Islet of Langerhans (tissue), 1 donor: ENCODE results near the gene NACAD.
"Not testable (repeated sequence)": the region's sequence is repeated elsewhere in the genome, so short reads cannot be mapped to it uniquely, and the experiment has no call there.

ENCODE experiments used
- FAIRE-seq: peaks from one replicate; lab custom pipeline; 2011; peaks lifted over from hg19 to GRCh38; lab: Jason Lieb, UNC

Gene NACAD

DNA sequence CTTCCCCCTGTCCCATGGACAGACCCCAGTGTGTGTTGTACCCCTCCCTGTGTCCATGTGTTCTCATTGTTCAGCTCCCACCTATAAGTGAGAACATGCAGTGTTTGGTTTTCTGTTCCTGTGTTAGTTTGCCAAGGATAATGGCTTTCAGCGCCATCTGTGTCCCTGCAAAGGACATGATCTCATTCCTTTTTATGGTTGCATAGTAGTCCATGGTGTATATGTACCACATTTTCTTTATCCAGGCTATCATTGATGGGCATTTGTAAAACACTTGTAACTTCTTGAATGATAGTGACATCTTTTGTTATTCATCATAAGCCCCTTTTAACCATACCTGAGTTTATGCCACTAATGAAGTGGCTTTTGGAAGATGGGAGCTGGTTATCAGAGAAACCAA is 25.5 kb upstream of the NACAD start:
- not testable (repeated sequence) for FAIRE-seq

DNA sequence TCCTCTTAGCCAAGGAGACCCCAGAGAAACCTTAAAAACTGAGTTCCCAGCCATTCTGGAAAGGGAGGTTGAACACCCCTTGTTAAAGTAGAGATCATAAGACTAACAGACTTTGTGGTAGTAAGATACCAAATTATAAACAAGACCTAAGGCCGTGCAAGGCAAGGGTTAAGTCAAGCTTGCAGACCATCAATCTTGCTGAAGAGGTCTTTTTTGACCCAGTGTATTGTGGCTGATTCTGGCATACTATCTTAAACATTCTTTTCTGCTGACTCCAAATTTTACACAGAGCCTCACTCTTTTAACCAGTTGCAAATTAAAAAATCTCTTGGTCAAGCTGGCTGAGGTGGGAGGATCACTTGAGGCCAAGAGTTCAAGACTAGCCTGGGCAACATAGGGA is 23.9 kb upstream of the NACAD start:
- no peak for FAIRE-seq

DNA sequence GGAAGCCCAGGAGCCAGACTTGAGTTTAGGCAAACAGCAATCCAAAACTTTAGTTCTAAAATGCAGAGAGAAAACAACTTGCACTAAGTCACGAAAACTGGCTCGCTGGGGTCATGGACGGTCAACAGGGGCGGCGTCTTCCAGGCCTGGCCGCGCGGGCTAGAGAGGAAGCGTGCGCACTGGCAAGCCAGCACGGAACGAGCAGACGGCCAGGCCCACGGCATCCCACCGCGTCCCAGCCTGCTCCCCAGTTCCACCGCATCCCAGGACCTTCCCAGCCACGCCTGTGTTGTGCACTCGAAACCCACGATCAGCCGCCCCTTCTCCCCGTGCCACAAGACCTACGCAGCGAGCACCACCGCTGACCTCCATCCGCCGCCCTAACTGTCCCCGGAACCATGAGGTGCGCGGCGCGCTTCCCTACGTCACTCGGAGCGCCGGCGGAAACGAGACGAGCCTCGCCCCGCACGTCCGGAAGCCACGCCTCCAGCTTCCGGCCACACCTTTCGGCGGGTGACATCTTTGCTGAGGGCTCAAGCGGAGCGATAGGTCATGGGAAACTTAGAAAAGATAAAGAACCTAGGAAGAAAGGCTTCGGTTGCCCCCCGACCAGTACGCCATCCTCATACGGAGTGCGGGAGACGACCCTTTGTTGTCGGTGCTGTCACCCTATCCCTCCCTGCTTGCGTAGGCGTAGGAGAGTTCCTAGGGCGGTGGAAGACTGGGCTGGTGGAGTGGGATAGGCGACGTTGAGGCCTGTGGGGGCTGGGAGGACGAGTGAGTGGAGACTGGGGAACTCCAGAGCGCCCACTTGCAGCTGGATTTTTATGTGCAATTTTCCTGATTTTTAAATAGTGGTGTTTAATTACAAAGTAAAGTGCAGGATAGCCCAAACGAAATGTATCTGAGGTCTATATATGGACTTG is 22.8 kb upstream of the NACAD start, which contains the start of gene TBRG4:
TBRG4 (minus strand) TSS at position 400 of the 926 bp plus-strand sequence. CDS start 2,460 bp downstream, outside the sequence.
- FAIRE-seq: peak; percentile 62

DNA sequence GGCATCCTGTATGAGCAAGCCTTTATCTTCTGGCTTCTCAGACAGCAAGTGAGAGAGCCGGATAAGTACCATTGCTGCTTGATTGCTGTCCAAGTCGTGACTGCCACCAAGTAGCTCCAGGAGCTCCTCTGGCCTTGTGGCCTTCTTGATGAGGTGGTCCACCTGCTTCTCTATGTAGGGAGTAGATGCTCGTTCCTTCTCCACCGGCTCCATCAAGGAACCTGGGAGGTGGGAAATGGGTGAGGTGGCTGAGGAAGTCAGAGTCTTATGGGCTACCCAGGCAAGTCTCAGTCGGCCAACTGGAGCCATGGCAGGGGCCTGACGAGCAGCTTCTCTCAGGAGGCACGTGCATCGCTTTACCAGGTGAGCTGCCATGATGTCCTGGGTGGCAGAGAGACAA is 20.1 kb upstream of the NACAD start:
- FAIRE-seq: no peak

DNA sequence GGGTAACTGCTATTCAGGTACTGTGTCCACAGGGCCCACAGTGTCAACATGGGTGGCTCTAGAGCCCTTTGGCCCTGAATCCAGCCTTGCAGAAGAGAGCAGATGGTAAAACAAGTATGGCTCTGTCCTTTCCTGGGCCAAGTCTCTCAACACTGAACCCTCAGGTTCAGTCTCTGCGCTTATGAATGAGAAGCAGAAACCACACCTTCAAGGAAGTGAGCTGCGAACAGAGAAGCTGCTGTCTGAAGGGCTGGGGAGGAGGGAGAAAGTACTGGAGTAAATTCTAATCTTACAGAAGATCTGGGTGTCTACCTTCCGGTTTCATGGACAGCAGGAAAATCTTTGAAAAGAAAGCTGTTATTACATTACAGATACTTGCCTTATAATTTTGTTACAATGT is 18.6 kb upstream of the NACAD start:
- no peak for FAIRE-seq

DNA sequence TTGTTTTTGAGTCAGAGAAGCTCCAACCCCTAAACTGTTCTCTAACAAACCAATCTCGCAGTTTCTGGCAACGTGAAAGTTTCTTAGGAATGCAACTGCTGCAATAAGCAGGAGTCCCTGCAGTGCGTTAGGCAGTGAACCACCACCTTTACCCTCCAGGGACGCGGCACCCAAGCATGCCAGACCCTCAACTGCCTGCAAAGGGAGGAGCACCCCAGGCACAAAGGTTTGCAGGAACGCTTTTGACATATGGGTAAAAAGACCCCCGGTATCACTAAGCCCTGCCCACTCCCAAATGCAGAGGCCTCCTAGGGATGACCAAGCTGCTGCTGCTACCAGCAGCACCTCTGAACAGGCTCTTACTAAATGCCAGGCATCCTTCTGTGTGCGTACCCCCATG is 18.1 kb upstream of the NACAD start:
- no peak for FAIRE-seq

DNA sequence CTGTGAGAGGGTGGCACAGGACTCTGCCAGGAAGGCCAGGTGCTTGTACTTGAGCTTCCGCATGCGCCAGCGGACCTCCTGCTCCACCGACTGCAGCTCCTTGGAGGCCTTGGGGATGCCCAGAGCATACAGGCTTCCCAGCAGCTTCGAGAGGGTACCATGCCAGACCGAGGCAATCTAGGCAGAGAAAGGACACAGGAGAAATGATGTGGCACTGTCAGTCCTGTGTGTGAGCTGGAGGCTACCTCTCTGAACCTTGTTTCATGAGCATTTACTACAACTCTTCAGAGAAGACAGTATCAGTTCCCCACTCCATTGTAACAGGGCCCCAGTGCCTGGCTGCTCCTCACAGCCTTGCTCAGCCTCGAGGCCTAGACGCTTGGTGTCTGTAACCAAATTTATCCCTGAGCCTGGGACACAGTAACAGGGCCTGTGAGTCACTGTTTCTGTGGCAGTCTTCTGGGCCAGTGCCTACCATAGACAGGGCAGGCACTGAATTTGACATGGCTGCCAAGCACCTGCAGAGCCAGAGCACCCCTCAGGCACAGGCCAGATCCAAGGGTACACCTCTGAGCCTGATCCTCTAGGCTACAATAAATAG is 16.9 kb upstream of the NACAD start:
- no peak for FAIRE-seq

DNA sequence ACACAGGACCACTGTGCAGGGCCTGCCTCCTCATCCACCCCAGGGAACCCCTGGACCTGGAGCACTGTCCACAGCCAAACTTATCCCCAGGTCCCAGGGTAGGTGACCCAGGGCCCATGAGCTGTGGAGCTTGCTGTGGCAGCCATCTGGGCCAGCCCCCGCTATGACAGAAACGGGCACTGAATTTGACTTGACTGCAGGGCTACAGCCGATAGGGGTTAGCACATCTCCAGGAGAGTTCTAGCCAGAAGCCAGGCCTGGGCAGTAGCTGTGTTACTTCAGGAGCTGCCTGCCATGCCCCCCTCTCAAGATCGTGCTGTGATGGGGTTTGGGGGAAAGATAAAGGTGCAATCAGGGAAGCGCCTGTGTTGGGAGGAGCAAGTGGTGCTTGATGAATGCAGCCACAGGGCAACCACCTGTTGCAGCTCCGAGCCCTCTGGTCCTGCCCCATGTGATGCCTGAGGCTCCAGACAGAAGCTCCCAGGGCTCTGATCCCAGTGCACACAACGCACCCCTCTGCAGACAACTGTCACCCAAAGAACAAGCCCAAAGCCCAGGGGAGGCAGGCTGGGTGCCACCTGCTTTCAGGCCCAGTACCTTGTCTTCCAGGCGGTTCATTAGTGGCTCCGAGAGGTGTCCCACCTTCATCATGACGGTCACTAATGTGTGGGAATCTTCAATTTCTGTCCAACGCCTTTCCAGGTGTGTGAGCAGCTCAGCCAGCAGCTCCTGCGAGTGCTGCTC is 16.2 kb upstream of the NACAD start:
- no peak for FAIRE-seq

DNA sequence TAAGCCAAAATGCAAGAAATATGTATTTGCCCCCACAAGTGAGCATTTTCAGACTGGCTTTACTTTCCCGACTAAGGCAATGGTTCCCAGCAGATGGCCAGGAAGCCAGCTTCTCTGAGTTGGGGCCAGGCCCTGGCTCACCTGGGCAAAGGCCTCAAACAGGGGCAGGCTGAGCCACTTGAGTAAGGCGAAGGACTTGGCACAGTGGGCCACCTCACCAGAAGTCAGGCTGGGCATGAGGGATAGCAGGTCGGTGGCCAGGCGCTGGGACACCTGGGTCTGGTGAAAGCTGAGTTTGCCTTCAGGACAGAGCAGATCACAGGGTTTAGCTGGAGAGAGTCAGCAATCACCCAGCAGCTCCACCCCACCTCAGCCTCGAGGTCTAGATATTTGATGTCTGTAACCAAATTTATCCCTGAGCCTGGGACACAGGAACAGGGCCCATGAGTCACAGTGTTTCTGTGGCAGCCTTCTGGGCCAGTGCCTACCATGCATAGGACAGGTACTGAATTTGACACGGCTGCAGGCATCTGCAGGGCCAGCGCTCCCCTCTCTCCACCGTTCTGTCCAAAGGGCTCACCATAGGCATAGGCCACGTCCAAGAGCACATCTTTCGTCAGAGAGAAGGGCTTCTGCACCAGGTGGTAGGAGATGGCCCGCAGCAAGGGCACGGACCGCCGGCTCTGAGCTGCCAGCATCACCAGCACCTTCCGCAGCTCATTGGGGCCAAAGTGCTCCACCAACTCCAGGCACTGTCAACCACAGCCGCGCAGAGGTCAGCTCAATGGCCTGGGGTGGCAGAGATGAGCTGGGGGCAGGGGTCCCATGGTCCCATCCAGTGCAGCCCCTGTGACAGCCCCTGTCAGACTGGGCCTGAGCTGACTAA is 15.4 kb upstream of the NACAD start:
- FAIRE-seq: no peak

DNA sequence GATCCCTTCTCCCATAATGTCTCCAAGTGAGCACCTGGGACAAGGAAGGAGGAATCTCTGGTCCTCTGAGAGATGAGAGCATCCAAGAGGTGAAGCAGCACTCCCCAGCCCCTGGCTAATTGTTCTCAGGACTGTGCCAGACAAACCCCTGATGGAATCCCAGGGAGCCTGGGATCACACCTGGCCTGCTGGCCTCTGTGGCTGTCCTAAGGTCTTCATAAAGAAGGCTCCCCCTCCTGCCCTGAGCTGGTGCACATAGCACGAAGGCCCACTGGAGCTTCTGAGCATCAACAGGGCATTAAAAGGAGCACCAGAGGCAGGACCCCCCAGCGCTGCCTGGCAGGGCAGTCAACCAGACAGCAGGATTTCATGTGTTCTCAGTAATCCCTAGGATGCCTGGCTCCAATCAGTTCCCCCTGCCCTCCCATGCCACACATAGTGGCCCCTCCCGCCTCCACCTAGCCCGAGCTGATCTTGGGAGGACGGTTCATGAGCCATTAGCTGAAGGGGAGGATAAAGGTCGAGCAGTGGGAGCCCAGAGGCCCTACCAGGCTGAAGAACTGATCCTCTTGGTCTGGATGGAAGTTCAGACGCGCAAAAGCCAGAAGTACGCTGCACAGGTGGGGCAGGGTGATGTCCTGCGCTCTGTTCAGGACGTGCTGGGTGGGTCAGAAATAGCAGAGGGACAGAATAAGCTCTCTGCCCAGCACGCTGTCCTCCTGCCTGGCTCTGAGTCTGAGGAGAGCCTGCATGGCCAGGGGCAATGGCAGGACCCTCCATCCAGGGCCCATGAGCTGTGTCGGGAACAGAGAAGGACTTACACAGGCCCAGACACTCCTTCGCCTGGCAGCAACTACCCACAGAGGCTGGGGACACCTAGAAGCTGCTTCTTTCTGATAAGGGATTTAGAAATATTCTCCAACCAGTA is 14.3 kb upstream of the NACAD start:
- FAIRE-seq: no peak

DNA sequence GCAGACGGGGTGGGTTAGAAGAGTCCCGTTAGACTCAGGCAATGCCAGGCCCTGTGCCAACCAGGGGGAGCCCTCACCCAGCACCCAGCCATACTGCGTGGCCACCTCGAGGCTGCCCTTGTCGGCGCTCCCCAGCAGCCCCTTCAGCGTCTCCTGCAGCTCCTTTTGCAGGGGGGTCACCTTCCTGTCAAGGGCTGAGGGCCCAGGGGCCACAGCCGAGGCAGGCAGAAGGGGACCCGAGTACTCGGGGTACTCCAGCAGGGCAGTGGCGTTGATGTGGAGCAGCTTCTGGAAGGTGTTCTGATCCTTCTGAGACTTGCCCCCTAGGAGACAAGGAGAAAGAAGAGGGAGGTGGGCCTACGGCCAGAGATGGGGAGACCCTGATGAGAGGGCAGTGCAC is 13.0 kb upstream of the NACAD start:
- FAIRE-seq: no peak

DNA sequence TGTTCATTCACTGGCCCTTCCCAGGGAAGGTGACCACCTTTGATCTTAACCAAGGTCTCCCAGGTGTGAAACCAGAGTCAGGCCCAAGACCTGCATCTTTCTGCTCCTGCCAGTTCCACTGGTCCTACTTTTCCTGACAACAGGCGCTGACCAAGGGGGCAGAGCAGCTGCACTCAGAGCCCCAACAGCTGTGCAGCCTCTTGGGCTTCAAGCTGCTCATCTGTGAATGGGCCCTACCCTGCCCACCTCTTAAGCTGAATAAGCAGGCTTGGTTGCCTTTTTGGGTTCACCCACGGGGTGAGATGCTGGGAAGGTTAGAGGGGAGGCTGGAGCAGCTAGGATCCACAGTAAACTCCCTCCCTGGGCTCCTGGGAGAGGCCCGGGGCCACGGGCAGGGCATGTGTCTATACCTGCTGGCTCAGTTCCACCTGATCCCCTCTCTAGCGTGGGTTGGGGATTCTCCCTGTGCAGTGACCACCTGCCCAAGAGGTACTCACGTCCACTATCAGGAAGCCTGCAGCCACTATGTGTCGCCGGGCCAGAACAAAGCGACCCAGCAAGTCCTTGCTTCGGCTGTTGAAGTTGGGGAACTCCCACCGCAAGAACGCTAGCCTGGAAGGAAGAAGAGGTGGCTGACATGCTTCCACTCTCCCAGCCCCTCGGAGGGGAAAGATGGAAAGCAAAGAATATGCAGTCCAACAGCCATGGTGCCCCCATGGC is 12.2 kb upstream of the NACAD start:
- no peak for FAIRE-seq

DNA sequence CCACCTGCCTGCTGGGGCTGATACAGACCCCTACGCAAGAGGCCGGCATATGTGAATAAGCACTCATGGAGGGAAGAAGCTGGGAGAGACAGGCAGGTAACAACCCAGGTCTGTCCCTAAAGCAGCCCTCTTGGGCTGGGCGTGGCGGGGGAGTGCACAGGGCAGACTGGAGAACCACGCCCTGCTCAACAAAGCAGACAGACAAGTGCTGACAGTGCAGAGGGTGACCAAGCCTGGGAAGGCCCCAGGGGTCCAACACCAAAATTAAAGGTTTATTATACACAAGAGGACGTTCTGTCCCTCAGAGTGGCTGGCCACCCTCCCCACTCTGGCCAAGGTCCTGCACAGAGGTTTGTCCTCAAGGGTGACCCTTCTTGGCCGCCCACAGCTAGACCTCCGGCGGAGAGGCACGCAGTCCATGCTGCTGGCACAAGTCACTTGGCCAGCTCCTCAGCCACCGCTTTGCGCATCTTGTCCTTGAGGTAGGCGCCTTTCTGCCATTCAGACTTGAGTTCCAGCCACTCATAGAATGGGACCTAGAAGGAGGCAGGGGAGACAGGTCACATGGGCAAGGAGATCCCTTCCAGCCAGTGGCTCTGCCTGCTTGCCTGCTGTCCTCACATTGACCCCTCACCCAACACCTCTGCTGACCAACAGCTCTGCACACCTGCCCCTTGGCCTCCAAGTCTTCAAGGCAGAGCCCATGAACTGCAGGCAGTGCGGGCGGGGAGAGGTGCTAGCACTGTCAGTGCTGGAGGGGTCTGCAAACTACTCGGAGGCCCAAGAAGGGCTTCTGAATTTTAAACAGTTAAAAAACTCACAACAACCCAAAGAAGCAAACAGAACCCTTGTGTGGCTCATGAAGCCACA is 11.4 kb upstream of the NACAD start:
- FAIRE-seq: no peak

DNA sequence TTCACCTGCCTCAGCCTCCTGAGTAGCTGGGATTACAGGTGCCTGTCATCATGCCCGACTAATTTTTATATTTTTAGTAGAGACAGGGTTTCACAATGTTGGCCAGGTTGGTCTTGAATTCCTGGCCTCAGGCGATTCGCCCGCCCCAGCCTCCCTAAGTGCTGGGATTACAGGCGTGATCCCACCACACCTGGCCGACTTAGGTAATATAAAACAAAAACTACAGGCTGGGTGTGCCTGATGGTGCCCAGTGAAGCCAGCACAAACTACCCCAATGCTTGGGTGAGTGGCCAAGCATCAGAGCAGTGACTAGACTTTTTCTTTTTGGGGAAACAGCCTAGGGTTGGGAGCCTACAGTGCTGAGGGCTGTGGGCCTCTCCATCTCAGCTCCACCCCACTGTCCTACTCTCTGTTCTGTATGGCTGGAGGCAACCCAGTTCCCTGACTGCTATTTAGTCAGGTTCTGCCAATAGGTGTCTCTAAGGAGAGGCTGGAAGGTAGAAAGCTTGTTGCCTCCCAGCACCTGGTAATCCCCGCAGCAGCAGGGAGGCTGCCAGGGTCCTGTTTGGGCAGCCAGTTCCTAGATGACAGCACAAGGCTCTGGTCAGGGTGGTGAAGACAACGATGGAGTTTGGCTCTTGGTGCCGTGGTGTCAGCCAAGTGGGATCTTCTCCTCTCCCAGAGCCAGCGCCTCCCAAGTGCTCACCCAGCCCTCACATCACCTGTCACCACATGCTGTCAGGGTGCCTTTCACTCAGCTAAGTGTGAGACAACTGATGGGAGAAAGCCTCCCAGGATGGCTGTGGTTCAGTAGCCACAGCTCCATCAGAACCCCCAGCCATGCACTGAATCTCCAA is 10.4 kb upstream of the NACAD start:
- FAIRE-seq: no peak

DNA sequence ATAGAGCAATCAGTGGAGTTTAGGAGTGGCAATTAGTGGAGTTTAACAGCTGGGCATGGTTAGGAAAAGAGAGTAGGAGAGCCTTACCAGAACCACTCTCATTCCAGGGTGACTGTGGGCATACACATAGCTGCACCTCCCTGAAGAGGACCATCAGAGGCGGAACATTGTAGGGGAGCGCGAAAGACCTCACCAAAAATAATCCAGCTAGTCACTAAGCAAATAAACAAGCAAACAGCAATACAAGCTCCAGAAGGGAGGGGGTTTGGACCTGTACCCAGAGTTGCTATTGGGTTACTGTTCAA is 4.1 kb upstream of the NACAD start:
- FAIRE-seq: no peak

DNA sequence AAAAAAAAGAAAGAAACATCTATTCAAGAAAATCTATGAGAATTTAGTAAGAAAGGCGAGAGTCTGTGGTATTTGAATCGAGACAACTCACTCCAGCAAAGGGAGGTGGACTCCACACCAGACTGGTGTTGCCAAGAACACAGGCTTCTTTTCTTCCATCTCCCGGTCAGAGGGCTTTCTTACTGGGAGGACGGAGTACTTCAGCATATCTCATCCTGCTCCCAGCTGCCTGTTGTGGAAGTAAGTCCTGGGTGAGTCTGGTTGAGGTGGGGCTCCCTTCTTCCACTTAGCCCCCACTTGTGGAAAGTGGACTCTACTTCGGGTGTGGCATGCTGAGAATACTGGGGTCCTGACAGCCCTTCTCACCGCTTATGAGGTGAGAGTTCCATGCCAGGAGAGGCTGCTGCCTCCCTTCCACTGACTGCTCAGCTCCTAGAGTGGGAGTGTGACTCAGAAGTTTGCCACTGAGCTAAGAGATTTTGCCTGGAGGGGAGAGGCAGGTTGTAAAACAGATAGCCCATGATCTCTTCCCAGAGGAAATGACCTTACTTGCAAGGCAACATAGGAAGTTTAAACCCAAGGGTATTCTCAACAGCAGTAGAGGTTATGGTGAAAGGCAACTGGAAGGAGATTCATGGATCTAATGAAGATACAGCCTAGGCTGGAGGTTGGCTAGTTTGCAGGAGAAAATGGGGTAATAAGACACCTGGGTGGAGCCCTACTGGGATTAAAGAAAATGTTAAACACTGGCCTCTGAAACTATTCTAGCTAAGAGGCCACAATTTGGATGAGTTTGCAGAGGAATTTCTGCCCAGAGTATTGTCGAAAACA is 3.5 kb upstream of the NACAD start:
- no peak for FAIRE-seq

DNA sequence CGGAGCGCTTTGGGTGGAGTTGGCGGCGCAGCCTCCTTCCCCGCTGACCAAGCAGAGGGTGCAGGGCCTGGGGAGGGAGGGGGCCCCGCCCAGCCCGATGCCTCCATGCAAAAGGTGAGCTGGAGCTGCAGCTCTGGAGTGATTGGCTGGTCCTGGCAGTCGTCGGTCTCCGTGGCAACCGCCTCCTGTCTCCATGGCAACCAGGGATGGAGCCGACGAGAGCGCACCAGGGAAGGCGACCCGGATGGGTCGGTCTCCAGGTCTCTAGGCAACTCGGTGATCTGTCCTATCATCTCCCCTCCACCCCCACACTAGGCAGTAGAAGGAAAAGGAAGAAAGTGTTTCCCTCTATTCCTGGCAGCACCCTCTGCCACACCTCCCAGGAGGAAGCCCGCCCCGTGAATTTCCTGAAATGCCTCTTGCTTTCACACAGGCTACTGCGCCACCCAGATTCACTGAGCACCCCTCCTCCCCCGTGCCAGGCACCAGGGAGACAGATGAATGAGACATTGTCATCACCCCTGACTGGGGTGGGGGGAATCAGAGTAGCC is 647 bp upstream of the NACAD start:
- no peak for FAIRE-seq
